Measurements from ENCODE around the gene SRSF5.

GRCh38 chr14:69770559-69770958 lies 3.6 kb downstream of the SRSF5 start:
- TF ChIP-seq CTCF (IDR thresholded peaks at IDR 0.05) (no peak), POLR2A (IDR thresholded peaks at IDR 0.05) (no peak)

Measured in right lobe of liver (tissue), 4 donors.